ENCODE measurements around the gene CNPY1.

Gene CNPY1

GRCh38 chr7:155512246-155512887 lies 34.0 kb downstream of the CNPY1 start:
- no peak for DNase-seq (ENCODE audit: low read depth, low spot score)

- DNase-seq (ENCODE audit: low read depth, low spot score) = no peak
Measured at GRCh38 chr7:155511702-155511996, 34.7 kb downstream of the CNPY1 start.

- no peak for DNase-seq (ENCODE audit: low read depth, low spot score)
Measured at GRCh38 chr7:155510975-155511701, 35.2 kb downstream of the CNPY1 start.

- no peak for DNase-seq (ENCODE audit: low read depth, low spot score)
Measured at GRCh38 chr7:155509725-155510551, 36.4 kb downstream of the CNPY1 start.

- DNase-seq (ENCODE audit: low read depth, low spot score) = no peak
Measured at GRCh38 chr7:155509359-155509724, 37.0 kb downstream of the CNPY1 start.

GRCh38 chr7:155508376-155509358 lies 37.7 kb downstream of the CNPY1 start:
- DNase-seq (ENCODE audit: low read depth, low spot score) = no peak

GRCh38 chr7:155507576-155507975 lies 38.8 kb downstream of the CNPY1 start:
- DNase-seq (ENCODE audit: low read depth, low spot score) = no peak

- no peak for DNase-seq (ENCODE audit: low read depth, low spot score)
Measured at GRCh38 chr7:155506854-155507337, 39.5 kb downstream of the CNPY1 start.

- no peak for DNase-seq (ENCODE audit: low read depth, low spot score)
Measured at GRCh38 chr7:155505422-155505793, 41.0 kb downstream of the CNPY1 start.

GRCh38 chr7:155497149-155497901 lies 49.0 kb downstream of the CNPY1 start:
- no peak for DNase-seq (ENCODE audit: low read depth, low spot score)

GRCh38 chr7:155496267-155497005 lies 49.9 kb downstream of the CNPY1 start:
- DNase-seq (ENCODE audit: low read depth, low spot score) = no peak

GRCh38 chr7:155495440-155496248 lies 50.7 kb downstream of the CNPY1 start:
- no peak for DNase-seq (ENCODE audit: low read depth, low spot score)

GRCh38 chr7:155494551-155494950 lies 51.8 kb downstream of the CNPY1 start:
- DNase-seq (ENCODE audit: low read depth, low spot score) = no peak

- no peak for DNase-seq (ENCODE audit: low read depth, low spot score)
Measured at GRCh38 chr7:155493744-155494538, 52.4 kb downstream of the CNPY1 start.

- DNase-seq (ENCODE audit: low read depth, low spot score) = no peak
Measured at GRCh38 chr7:155491812-155492211, 54.5 kb downstream of the CNPY1 start.

- no peak for DNase-seq (ENCODE audit: low read depth, low spot score)
Measured at GRCh38 chr7:155490697-155491628, 55.4 kb downstream of the CNPY1 start.
